ENCODE data around the gene MAGED2.

- TF ChIP-seq, protein P1, sequence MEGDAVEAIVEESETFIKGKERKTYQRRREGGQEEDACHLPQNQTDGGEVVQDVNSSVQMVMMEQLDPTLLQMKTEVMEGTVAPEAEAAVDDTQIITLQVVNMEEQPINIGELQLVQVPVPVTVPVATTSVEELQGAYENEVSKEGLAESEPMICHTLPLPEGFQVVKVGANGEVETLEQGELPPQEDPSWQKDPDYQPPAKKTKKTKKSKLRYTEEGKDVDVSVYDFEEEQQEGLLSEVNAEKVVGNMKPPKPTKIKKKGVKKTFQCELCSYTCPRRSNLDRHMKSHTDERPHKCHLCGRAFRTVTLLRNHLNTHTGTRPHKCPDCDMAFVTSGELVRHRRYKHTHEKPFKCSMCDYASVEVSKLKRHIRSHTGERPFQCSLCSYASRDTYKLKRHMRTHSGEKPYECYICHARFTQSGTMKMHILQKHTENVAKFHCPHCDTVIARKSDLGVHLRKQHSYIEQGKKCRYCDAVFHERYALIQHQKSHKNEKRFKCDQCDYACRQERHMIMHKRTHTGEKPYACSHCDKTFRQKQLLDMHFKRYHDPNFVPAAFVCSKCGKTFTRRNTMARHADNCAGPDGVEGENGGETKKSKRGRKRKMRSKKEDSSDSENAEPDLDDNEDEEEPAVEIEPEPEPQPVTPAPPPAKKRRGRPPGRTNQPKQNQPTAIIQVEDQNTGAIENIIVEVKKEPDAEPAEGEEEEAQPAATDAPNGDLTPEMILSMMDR (IDR thresholded peaks at IDR 0.05; ENCODE audit: low read depth, low read length, poor library complexity, severe bottlenecking): no peak
- TF ChIP-seq EZH2phosphoT487 (IDR thresholded peaks at IDR 0.05; ENCODE audit: borderline replicate concordance, low read length): no peak
Measured at GRCh38 chrX:54807524-54808108, at the start of gene MAGED2.

Measured in DOHH2 (cell line).